Stimulated activated CD4-positive, alpha-beta T cell treated with anti-CD3 and anti-CD28 coated beads, TNF-alpha, amount 100 ng/mL, for 1 hour (primary cell): Measurements from ENCODE around the gene SEMA6D.

ENCODE experiments used
- DNase-seq, 3 donors: peaks; one replicate each; pipeline ENCODE4 v3.0.0-alpha.2; 2020; ENCODE audit warnings: low read depth in 3 of 3, low spot score in 1 of 3

SEMA6D gene

DNA sequence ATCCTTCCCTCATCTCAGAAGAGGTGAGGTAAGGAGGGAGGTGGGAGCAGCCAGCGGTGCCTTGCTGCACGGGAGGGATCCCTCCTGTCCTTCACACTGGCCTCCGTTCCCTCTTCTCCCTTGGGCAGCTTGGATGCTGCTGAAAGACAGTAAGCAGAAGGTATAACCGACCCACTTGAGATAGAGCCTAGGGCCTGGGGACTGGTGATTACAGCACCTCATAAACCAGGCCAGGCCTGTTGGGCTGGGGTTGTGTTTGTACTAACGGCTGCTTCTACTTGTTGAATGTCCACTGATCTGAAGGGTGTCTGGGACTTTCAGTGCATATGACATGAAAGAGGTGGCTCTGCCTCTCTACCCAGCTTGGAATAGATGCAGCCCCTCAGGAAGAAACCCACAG is 25.0 kb downstream of the SEMA6D start:
- no peak for DNase-seq

DNA sequence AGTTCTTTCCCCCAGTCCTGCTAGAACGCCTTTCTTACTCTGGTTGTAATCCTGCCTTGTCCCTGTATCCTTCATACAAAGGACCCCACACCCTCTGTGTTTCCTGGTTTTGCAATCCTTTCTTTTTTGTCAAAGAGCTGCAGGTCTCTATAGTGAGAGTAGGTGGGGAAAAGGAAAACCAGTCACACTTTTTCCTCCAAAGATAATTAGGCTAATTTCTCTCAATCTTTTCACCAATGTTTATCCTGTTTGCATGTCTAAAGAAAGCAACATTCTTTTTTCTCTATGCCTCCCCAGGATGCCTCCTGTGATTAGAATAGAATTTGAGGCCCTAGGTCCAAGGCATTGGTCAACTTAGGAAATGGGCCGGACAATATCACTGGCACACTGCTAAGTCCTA is 25.4 kb downstream of the SEMA6D start:
- no peak for DNase-seq

DNA sequence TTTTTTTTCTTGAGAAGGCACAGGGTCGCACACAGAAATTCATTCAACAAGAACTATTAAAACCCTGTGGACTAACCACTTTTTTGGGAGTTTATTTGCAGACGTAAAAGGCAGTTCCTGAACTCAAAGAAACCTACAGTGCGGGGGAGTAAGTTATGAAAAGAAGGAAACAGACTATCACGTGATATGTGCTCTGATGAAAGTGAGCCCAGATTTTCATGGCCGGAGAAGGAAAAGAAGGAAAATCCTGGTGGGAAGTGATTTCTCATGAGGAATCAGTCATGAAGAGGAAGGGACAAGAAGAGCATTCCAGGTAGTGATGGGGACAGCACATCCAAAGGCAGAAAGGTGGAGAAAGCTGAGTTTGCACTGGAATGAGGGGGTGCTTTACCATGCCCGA is 26.1 kb downstream of the SEMA6D start:
- no peak for DNase-seq

DNA sequence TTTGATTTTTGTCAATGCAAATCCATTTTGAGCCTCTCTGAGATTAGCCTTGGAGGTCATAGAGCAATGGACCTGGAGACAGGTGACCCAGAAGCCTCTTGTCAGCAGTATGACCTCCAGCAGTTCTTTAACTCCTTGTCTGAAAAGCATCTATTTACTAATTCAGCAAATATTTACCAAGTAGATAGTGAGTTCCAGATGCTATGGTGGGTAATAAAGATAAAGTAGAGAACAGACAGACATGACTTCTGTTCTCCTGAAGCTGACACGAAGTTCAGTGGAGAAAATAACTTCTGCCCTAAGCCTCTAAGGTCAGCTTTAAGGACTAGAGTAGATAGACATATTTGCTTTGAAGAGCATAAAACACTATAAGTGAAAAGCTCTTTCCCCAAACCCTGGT is 26.6 kb downstream of the SEMA6D start:
- DNase-seq, result no peak

- DNase-seq, result no peak
Observed at GRCh38 chr15:47744496-47744895, 27.2 kb downstream of the SEMA6D start.

DNA sequence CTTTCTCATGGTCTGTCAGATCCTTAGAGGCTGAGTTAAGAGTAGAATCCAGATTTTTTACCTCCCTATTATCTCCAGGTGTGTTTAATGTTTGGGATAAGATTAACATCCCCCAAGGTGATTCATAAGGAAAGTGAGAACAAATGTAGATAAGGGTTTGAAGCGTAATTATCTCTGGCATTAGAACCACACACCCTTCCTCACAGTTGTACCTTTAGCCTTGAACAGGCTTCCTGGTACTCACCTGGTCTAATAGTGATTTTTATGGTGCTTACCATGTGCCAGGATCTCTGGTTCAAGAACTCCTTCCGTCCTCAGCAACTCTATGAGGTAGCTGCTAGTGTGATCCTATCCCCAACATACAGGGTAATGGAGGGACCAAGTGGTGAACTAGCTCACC is 27.7 kb downstream of the SEMA6D start:
- no peak for DNase-seq

GRCh38 chr15:47746516-47746915 is 29.2 kb downstream of the SEMA6D start:
- DNase-seq, result no peak

DNA sequence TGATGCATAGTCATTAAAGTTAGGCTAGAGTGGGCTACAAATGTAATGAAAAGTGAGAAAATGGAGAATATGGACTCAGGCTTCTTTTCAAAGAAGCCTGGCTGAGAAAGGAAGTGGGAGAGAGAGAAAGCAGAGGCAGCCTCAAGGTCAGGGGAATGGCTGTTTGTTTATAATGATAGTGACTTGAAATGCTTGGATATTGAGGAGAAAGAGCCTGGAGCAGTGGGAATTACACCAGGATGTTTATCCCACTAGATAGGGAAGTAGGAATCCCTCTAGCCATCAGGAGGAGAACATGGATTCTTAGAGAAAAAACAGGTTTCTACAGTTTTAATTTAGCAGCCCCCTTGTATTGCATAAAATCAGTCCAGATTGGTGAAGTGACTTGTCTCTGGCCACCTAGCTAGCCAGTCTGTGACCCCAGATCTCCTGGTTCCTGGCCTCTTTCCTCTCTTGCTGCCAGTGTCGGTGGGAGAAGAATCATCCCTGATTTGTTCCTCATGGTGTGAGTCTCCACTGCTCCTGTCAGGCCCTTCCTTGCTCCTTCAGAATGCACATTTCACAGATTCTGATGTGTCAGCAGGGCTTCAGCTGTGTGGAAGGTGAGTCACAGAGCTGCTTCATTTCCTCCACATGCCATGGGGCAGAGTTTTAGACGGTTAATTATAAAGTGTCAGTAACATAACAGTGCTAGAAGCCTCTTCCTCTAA is 32.9 kb downstream of the SEMA6D start:
- no peak for DNase-seq

DNA sequence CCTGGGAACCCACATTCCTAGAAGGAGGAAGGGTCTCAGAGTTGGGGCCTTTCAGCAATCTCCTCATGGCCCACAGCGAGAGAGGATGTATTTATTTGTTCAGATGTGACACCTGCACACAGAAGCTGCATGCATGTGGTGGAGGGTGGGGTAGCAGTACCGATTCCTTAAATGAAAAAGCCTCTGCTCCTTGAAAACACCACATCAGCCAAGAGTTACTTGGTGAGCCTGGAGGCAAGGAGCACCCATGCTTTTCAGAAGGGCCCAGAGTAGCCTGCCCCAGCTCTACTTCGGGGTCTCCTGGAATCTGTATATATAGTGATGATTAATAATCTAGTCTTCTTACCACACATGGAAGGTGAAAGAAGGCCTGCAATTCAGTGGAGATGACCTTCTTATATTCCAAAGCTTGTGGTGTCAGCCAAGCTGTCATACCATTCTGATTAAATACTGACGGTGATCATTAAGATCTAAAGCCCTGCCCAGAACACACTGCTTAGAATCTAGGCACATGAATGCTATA is 33.5 kb downstream of the SEMA6D start:
- no peak for DNase-seq

- DNase-seq, result no peak
Observed at GRCh38 chr15:47753591-47753990, 36.3 kb downstream of the SEMA6D start.

DNA sequence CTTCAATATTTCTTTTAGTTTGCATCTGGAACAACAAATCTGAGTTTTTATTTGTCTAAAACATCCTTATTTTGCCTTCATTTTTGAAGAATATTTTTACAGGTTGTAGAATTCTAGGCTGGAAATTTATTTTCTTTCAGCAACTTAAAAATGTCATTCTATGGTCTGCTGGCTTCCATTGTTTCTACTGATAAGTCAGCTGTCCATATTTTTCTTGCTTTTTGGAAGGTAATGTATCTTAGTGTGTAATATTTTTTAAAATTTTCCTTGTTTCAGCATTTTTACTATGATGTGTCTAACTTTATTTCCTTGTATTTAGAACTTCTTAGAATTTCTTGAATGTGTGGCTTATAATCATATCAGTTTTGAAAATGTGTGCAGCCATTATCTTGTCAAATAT is 37.0 kb downstream of the SEMA6D start:
- DNase-seq, result no peak

- no peak for DNase-seq
Observed at GRCh38 chr15:47755941-47756340, 38.6 kb downstream of the SEMA6D start.

GRCh38 chr15:47756872-47757271 is 39.6 kb downstream of the SEMA6D start:
- no peak for DNase-seq

DNA sequence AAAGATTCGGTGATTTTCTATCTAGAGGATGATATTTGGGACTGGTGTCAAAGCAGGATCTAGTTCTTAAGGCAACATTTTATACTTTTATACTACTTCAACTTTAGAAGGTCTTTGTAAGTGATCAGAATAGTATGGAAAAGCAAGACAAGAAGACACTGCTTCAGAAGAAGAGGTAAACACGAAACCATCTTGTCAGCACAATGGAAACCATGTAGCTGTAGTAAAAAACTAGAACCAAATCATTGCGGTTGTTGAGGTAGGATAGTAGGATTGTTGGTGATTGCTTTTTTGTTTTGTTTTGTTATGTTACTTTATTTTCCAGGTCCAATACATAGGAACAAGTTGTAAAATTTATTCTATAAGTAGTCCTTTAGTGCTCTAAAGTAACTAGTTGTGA is 40.0 kb downstream of the SEMA6D start:
- DNase-seq, result no peak

- no peak for DNase-seq
Observed at GRCh38 chr15:47762621-47763020, 45.3 kb downstream of the SEMA6D start.

DNA sequence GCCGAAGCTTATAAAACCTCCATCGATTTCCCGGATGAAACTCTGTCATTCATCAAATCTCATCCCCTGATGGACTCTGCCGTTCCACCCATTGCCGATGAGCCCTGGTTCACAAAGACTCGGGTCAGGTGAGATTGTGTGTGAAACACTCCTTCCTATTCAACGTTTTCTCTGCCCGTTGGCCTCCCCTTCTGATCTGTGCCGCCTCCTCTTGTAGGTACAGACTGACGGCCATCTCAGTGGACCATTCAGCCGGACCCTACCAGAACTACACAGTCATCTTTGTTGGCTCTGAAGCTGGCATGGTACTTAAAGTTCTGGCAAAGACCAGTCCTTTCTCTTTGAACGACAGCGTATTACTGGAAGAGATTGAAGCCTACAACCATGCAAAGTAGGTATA is 47.4 kb downstream of the SEMA6D start:
- DNase-seq, result no peak

GRCh38 chr15:47766406-47766805 is 49.1 kb downstream of the SEMA6D start:
- DNase-seq, result no peak

DNA sequence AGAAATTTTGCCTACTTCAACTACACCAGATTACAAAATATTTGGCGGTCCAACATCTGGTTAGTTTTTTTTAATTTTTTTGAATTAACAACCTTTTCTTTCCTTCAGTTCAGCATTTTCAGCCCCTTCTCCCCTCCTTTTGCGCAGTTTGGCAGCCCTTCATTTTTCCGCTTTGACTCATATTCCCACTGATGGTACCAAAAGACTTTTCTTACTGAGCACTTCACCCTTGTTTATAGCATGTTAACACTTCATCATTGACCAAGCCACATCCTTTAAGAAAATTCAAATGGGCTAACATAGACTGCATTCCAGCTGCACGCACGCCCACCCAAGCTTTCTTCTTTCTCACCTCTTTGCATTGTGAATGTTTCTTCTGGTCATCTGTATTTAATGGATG is 49.7 kb downstream of the SEMA6D start:
- DNase-seq, result no peak

DNA sequence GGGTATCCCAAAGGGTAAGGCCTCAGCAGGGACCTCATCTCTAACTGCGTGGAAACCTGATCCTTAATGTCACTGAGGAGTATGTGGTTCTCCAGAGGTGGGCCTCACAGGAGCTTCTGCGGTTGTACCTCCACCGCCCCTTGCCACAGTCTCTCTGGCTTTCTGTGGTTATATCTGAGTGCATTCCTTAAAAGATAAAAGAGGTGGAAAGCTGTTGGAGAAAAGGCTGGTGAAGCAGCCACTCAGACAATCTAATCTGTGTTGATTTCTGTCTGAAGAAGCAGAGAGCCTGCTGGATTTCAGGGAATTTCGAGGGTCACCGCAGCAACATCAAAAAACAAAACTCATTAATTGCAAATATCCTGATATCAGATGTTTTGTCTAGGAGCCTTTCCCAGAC is 51.4 kb downstream of the SEMA6D start:
- DNase-seq, result no peak

- DNase-seq, result no peak
Observed at GRCh38 chr15:47769166-47769565, 51.9 kb downstream of the SEMA6D start.

DNA sequence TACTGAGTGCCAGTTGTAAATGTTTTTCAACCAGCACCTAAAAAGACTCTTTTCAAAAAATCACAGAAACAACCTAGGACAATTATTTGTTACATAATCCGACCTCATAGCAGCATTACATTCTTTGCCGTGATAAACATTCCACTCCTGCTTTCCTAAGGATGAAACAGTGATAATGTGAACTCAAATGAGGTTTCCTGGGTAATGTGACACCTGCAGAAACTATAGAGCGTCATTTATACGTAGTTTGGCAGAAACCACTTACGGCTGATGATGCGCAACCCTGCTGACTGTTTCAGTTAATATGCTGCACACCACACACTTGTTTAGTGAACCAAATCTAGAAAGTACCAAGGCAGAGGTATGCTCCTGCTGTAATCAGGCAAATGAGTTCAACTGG is 55.8 kb downstream of the SEMA6D start:
- DNase-seq, result no peak

- no peak for DNase-seq
Observed at GRCh38 chr15:47778263-47778770, 61.0 kb downstream of the SEMA6D start.

GRCh38 chr15:47780971-47781370 is 63.7 kb downstream of the SEMA6D start:
- DNase-seq, result no peak
